Gastroesophageal sphincter (tissue), 4 donors: Measurements from ENCODE around the gene FIGN. TPM values are rescaled to one million over a fixed set of nuclear protein-coding genes. Genes with fewer than 3 reads are reported as not detected.

ENCODE experiments used
- ATAC-seq: fragments of 150-250 bp; one replicate; pipeline ENCODE4 v1.9.1; 2016; ENCODE audit warnings: mild to moderate bottlenecking, moderate library complexity
- H3K27ac ChIP-seq, 4 donors: fragments of 200-600 bp; sonication (generic) in 3 of 4; 1 replicate in 3 of 4; 2 replicates in 1 of 4; pipeline ENCODE4 v1.5.1; 2016 to 2019
- H3K27me3 ChIP-seq: fragments of 200-600 bp; sonication (generic); one replicate; pipeline ENCODE4 v1.5.1; 2019
- H3K36me3 ChIP-seq, 2 donors: fragments of 200-600 bp; sonication (generic); one replicate each; pipeline ENCODE4 v1.5.1; 2019; ENCODE audit warnings: control low read depth in 1 of 2
- H3K4me1 ChIP-seq, 3 donors: fragments of 200-600 bp; sonication (generic); 1 replicate in 2 of 3; 2 replicates in 1 of 3; pipeline ENCODE4 v1.5.1; 2016 to 2019; ENCODE audit warnings: control low read depth in 2 of 3
- H3K4me3 ChIP-seq, 2 donors: fragments of 200-600 bp; sonication (generic); one replicate each; pipeline ENCODE4 v1.5.1; 2019; ENCODE audit warnings: mild to moderate bottlenecking in 1 of 2, moderate library complexity in 1 of 2
- H3K9me3 ChIP-seq, 3 donors: fragments of 200-600 bp; sonication (generic); one replicate each; pipeline ENCODE4 v1.5.1; 2017 to 2019; ENCODE audit warnings: control low read depth in 2 of 3
- CTCF ChIP-seq, 4 experiments: fragments of 200-600 bp in 2 of 4; fragments of 450-650 bp in 2 of 4; sonication (generic) in 1 of 4; IDR thresholded peaks; one replicate each; pipeline ENCODE4 v1.5.1; 2017 to 2019; ENCODE audit warnings: antibody characterized with exemption in 4 of 4, mild to moderate bottlenecking in 2 of 4, moderate library complexity in 2 of 4
- EP300 ChIP-seq: sonication (generic); formaldehyde crosslinking; IDR thresholded peaks from one replicate; pipeline ENCODE4 v1.6.1; 2017; ENCODE audit warnings: antibody characterized with exemption, mild to moderate bottlenecking
- POLR2A ChIP-seq, 2 donors: fragments of 450-650 bp; IDR thresholded peaks; one replicate each; pipeline ENCODE4 v1.6.1; 2017; ENCODE audit warnings: antibody characterized with exemption in 2 of 2, mild to moderate bottlenecking in 2 of 2, moderate library complexity in 1 of 2
- POLR2AphosphoS5 ChIP-seq: sonication (generic); formaldehyde crosslinking; IDR thresholded peaks from one replicate; pipeline ENCODE4 v1.6.1; 2017; ENCODE audit warnings: antibody characterized with exemption
- WGBS, 2 donors: methylation state at CpG; one replicate each; pipeline ENCODE4 v1.1.5; 2018; ENCODE audit warnings: low coverage in 1 of 2; 5-methylcytosine and 5-hydroxymethylcytosine counted together
- total RNA-seq, 4 donors: library from RNA; depleted of rRNA; stranded (reverse); fragments of >200 nt; gene quantifications; one replicate each; pipeline ENCODE4 v1.1.0, GENCODE V29; 2016

FIGN gene
- total RNA-seq, 4 donors from 2014 or later = 5.0 to 17.5 (median 10.2) TPM

GRCh38 chr2:163556511-163556910 lies 179.3 kb downstream of the FIGN start:
- no peak for TF ChIP-seq CTCF (IDR thresholded peaks at IDR 0.05)
- TF ChIP-seq POLR2AphosphoS5 = no peak
- no peak for TF ChIP-seq EP300
- TF ChIP-seq POLR2A (IDR thresholded peaks at IDR 0.05) = no peak
- Histone ChIP-seq H3K9me3 (no peaks in the 10 kb centered on the region), H3K27me3 (no peaks in the 10 kb centered on the region), H3K4me1 (peaks cover 0 to 11% (median 0%) of the 10 kb centered on the region in 3 donors), H3K27ac (no peak overlapping the region), H3K36me3 (no peaks in the 10 kb centered on the region), H3K4me3 (no peak overlapping the region)
- WGBS, 2 donors = 21 to 39% methylated on average over 2 of the region's 2 CpGs
- ATAC-seq = no peak

- no peaks in the 10 kb centered on the region for H3K9me3 ChIP-seq
- no peak overlapping the region for H3K27ac ChIP-seq
- ATAC-seq = no peak
- H3K4me1 ChIP-seq = peaks cover 0 to 12% (median 0%) of the 10 kb centered on the region in 3 donors
- 92% methylated on average over 3 of the region's 3 CpGs; no CpG with 5 or more reads in 1 of the 2 donors for WGBS, 2 donors
- no peaks in the 10 kb centered on the region for H3K27me3 ChIP-seq
- no peak for TF ChIP-seq CTCF (IDR thresholded peaks at IDR 0.05)
- no peak for TF ChIP-seq POLR2AphosphoS5
- no peak for TF ChIP-seq EP300
- no peak for TF ChIP-seq POLR2A (IDR thresholded peaks at IDR 0.05)
- H3K36me3 ChIP-seq = no peaks in the 10 kb centered on the region
- H3K4me3 ChIP-seq = no peak overlapping the region
Measured at GRCh38 chr2:163554864-163555263, 180.9 kb downstream of the FIGN start.

- Histone ChIP-seq H3K36me3 (no peaks in the 10 kb centered on the region), H3K4me3 (no peak overlapping the region), H3K27ac (no peak overlapping the region), H3K9me3 (no peaks in the 10 kb centered on the region), H3K4me1 (peaks cover 0 to 12% (median 0%) of the 10 kb centered on the region in 3 donors), H3K27me3 (no peaks in the 10 kb centered on the region)
- no peak for ATAC-seq
- TF ChIP-seq POLR2AphosphoS5 (no peak), CTCF (IDR thresholded peaks at IDR 0.05) (no peak), EP300 (no peak), POLR2A (IDR thresholded peaks at IDR 0.05) (no peak)
Measured at GRCh38 chr2:163553601-163554000, 182.2 kb downstream of the FIGN start.

GRCh38 chr2:163552758-163553157 lies 183.1 kb downstream of the FIGN start:
- Histone ChIP-seq H3K36me3 (no peaks in the 10 kb centered on the region), H3K27ac (no peak overlapping the region), H3K4me3 (no peak overlapping the region), H3K4me1 (peaks cover 0 to 12% (median 0%) of the 10 kb centered on the region in 3 donors), H3K27me3 (no peaks in the 10 kb centered on the region), H3K9me3 (no peaks in the 10 kb centered on the region)
- WGBS, 2 donors = 87 to 100% methylated on average over 2 of the region's 2 CpGs
- peak in 1 of 4 experiments; percentile 4 for TF ChIP-seq CTCF (IDR thresholded peaks at IDR 0.05)
- no peak for TF ChIP-seq EP300
- no peak for ATAC-seq

GRCh38 chr2:163551616-163552373 lies 184.0 kb downstream of the FIGN start:
- H3K9me3 ChIP-seq = no peaks in the 10 kb centered on the region
- no peaks in the 10 kb centered on the region for H3K36me3 ChIP-seq
- no peaks in the 10 kb centered on the region for H3K27me3 ChIP-seq
- WGBS, 2 donors = 59 to 60% methylated on average over 3 of the region's 3 CpGs
- no peak overlapping the region for H3K4me3 ChIP-seq
- TF ChIP-seq EP300 (no peak), POLR2A (IDR thresholded peaks at IDR 0.05) (no peak), POLR2AphosphoS5 (no peak), CTCF (IDR thresholded peaks at IDR 0.05) (no peak)
- ATAC-seq = no peak
- peaks cover 0 to 12% (median 0%) of the 10 kb centered on the region in 3 donors for H3K4me1 ChIP-seq
- H3K27ac ChIP-seq = peak overlapping the region in 1 of 4 donors; percentile 10
